Body of pancreas (tissue), 4 donors: Measurements from ENCODE around the gene THSD4. TPM values are rescaled to one million over a fixed set of nuclear protein-coding genes. Genes with fewer than 3 reads are reported as not detected.

Experiments
- ATAC-seq: fragments of 150-250 bp; one replicate; pipeline ENCODE4 v1.9.1; 2016
- DNase-seq, 4 donors: peaks; one replicate each; pipeline ENCODE4 v3.0.0-alpha.2; 2019
- H3K27ac ChIP-seq, 4 donors: fragments of 200-600 bp; sonication (generic); 1 replicate in 3 of 4; 2 replicates in 1 of 4; pipeline versions ENCODE4 v1.5.1 to v1.6.1; 2016 to 2019; ENCODE audit warnings: mild to moderate bottlenecking in 1 of 4, mixed read lengths in 1 of 4, moderate library complexity in 1 of 4
- H3K27me3 ChIP-seq, 2 donors: fragments of 200-600 bp; sonication (generic); one replicate each; pipeline ENCODE4 v1.6.0; 2016; ENCODE audit warnings: mild to moderate bottlenecking in 1 of 2
- H3K36me3 ChIP-seq, 2 donors: fragments of 200-600 bp; sonication (generic); replicated peaks in 1 of 2; 2 replicates each; pipeline ENCODE4 v1.5.1; 2016; ENCODE audit warnings: low read depth in 2 of 2; ENCODE audit not compliant: insufficient read depth in 1 of 2
- H3K4me1 ChIP-seq: fragments of 200-600 bp; sonication (generic); one replicate; pipeline ENCODE4 v1.6.0; 2016
- H3K4me3 ChIP-seq, 2 donors: fragments of 200-600 bp; sonication (generic); 1 replicate in 1 of 2; 2 replicates in 1 of 2; pipeline ENCODE4 v1.5.1; 2016 to 2019
- H3K9me3 ChIP-seq, 3 donors: fragments of 200-600 bp; sonication (generic); 1 replicate in 2 of 3; 2 replicates in 1 of 3; pipeline ENCODE4 v1.5.1; 2016
- POLR2A ChIP-seq, 3 donors: fragments of 450-650 bp; IDR thresholded peaks; one replicate each; pipeline ENCODE4 v1.6.1; 2016; ENCODE audit warnings: antibody characterized with exemption in 3 of 3, mild to moderate bottlenecking in 2 of 3
- WGBS, 2 donors: methylation state at CpG; one replicate each; pipeline ENCODE4 v1.1.5; 2017; 5-methylcytosine and 5-hydroxymethylcytosine counted together
- intact Hi-C: fragments of 100-400 bp; cut with DNase I; formaldehyde crosslinking; loops from one replicate; pipeline ENCODE4 v1.15.1; 2023
- total RNA-seq, 2 donors: library from RNA; depleted of rRNA; stranded (reverse); fragments of >200 nt; gene quantifications; one replicate each; pipeline ENCODE4 v1.1.0, GENCODE V29; 2016
- TF ChIP-seq, protein P1 (sequence below), 7 experiments: fragments of 450-650 bp in 4 of 7; fragments of 200-600 bp in 3 of 7; sonication (generic) in 3 of 7; IDR thresholded peaks; one replicate each; pipeline ENCODE4 v1.5.1; 2016 to 2019; ENCODE audit warnings: antibody characterized with exemption in 7 of 7

Gene THSD4
- total RNA-seq, 2 donors from 2014 or later: 12.9 to 16.1 TPM

- WGBS, 2 donors: 44 to 80% methylated on average over 1 of the region's 1 CpG
Observed at GRCh38 chr15:71733122-71733521, 617.9 kb downstream of the THSD4 start.

DNA sequence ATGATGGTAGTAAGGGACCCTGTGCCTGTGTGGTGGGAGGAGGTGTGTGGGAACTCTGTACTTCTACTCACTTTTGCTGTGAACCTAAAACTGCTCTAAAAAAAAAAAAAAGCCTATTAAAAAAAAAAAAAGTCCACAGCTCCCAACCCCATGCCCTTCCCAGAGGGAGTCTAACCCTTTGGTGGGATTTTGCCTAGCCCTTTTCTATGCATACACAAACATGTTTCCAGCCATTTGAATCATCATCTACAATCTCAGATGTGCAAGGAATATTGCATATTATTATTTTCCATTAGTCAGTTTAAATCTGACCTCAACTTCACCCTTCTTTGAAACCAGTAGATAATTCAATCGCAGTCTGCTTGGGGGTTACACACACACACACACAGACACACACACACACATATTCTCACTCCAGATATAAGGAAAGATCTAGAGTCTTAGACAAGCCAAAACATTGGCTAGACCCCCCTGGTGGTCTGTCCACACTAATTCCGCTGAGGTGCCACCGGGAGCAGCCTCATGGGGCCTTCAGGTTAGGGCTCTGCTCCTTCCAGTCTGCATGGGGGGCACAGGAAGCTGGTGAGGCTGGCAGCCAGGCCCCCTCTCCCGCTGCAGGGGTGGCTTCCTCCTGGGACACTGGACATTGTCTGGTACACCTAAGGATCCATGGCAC, 619.6 kb downstream of the THSD4 start:
- intact Hi-C loops: loop anchor here (5.0 kb wide), 1 partner anchor 288 kb away; no protein-coding TSS in a partner anchor

More at GRCh38 chr15:71733122-71733521, 617.9 kb downstream of the THSD4 start:
- Histone ChIP-seq H3K4me3 (no peak overlapping the region), H3K27me3 (no peaks in the 10 kb centered on the region), H3K27ac (no peak overlapping the region), H3K36me3 (no peaks in the 10 kb centered on the region), H3K4me1 (no peaks in the 10 kb centered on the region), H3K9me3 (no peaks in the 10 kb centered on the region)
- DNase-seq: no peak
- intact Hi-C loops: loop anchor here (5.0 kb wide), 1 partner anchor 286 kb away; no protein-coding TSS in a partner anchor
- no peak for TF ChIP-seq POLR2A (IDR thresholded peaks at IDR 0.05)
- TF ChIP-seq, protein P1, sequence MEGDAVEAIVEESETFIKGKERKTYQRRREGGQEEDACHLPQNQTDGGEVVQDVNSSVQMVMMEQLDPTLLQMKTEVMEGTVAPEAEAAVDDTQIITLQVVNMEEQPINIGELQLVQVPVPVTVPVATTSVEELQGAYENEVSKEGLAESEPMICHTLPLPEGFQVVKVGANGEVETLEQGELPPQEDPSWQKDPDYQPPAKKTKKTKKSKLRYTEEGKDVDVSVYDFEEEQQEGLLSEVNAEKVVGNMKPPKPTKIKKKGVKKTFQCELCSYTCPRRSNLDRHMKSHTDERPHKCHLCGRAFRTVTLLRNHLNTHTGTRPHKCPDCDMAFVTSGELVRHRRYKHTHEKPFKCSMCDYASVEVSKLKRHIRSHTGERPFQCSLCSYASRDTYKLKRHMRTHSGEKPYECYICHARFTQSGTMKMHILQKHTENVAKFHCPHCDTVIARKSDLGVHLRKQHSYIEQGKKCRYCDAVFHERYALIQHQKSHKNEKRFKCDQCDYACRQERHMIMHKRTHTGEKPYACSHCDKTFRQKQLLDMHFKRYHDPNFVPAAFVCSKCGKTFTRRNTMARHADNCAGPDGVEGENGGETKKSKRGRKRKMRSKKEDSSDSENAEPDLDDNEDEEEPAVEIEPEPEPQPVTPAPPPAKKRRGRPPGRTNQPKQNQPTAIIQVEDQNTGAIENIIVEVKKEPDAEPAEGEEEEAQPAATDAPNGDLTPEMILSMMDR (IDR thresholded peaks at IDR 0.05): no peak
- ATAC-seq: no peak

GRCh38 chr15:71735385-71735757, 620.1 kb downstream of the THSD4 start:
- intact Hi-C loops: no loop called here
- no peak for ATAC-seq
- H3K36me3 ChIP-seq: no peaks in the 10 kb centered on the region
- H3K4me3 ChIP-seq: no peak overlapping the region
- no peaks in the 10 kb centered on the region for H3K4me1 ChIP-seq
- no peak for TF ChIP-seq POLR2A (IDR thresholded peaks at IDR 0.05)
- TF ChIP-seq, protein P1 (IDR thresholded peaks at IDR 0.05): no peak
- no peak for DNase-seq
- no peaks in the 10 kb centered on the region for H3K27me3 ChIP-seq
- WGBS, 2 donors: 59 to 65% methylated on average over 2 of the region's 2 CpGs
- H3K9me3 ChIP-seq: no peaks in the 10 kb centered on the region
- no peak overlapping the region for H3K27ac ChIP-seq

More for the DNA sequence above, 619.6 kb downstream of the THSD4 start:
- Histone ChIP-seq H3K36me3 (no peaks in the 10 kb centered on the region), H3K27ac (no peak overlapping the region), H3K4me1 (no peaks in the 10 kb centered on the region), H3K27me3 (no peaks in the 10 kb centered on the region), H3K9me3 (no peaks in the 10 kb centered on the region), H3K4me3 (no peak overlapping the region)
- TF ChIP-seq, protein P1 (IDR thresholded peaks at IDR 0.05): no peak
- no peak for TF ChIP-seq POLR2A (IDR thresholded peaks at IDR 0.05)
- ATAC-seq: no peak
- DNase-seq: no peak
- WGBS, 2 donors: 82 to 84% methylated on average over 4 of the region's 4 CpGs

DNA sequence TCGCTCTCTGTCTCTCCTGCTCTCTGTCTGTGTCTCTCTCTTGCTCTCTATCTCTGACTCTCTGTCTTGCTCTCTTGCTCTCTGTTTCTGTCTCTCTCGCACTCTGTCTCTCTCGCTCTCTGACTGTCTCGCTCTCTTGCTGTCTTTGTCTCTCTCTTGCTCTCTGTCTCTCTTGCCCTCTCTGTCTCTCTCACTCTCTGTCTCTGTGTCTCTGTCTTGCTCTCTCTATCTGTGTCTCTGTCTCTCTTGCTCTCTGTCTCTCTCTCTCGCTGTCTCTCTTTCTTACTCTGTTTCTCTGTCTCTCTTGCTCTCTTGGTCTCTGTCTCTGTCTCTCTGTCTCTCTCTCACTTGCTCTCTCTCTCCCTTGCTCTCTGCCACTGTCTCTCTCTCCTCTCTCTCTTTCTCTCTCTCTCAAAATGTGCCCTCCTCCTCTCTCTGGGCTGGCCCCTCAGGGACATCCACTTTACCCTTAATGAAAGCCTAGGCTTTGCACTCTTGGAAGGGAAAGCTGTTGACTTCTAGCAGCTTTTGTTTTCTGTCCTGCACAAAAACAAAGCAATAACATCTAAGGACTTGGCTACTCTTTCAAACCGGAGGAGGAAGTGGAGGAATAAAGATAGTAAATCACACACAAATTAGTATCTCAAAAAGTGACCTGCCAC, 621.1 kb downstream of the THSD4 start:
- 70 to 75% methylated on average over 6 of the region's 6 CpGs for WGBS, 2 donors
- no peak for ATAC-seq
- Histone ChIP-seq H3K36me3 (no peaks in the 10 kb centered on the region), H3K27ac (no peak overlapping the region), H3K4me3 (no peak overlapping the region), H3K27me3 (no peaks in the 10 kb centered on the region), H3K4me1 (no peaks in the 10 kb centered on the region), H3K9me3 (no peaks in the 10 kb centered on the region)
- no peak for DNase-seq
- intact Hi-C loops: no loop called here
- no peak for TF ChIP-seq POLR2A (IDR thresholded peaks at IDR 0.05)
- TF ChIP-seq, protein P1 (IDR thresholded peaks at IDR 0.05): no peak
